T-helper 1 cell treated with Interleukin-12 subunit alpha and Interleukin-12 subunit beta and Interleukin-4 antibody, amounts not matched to agents 30 μg/mL and 1 μg/mL, for 36 hours (primary cell): Measurements from ENCODE around the gene PHLDA3.

Experiments
- H3K27ac Mint-ChIP-seq: one replicate; pipeline ENCODE4 v1.8.0; 2021; ENCODE audit warnings: mild to moderate bottlenecking, mixed read lengths
- H3K27me3 Mint-ChIP-seq: one replicate; pipeline ENCODE4 v1.8.0; 2021; ENCODE audit warnings: low read depth, mixed read lengths
- H3K36me3 Mint-ChIP-seq: one replicate; pipeline ENCODE4 v1.8.0; 2021; ENCODE audit warnings: low read depth, mixed read lengths
- H3K4me1 Mint-ChIP-seq: one replicate; pipeline ENCODE4 v1.8.0; 2021; ENCODE audit warnings: low read depth, mixed read lengths
- H3K4me3 Mint-ChIP-seq: one replicate; pipeline ENCODE4 v1.8.0; 2021; ENCODE audit warnings: mild to moderate bottlenecking, moderate library complexity, mixed read lengths
- H3K9me3 Mint-ChIP-seq: one replicate; pipeline ENCODE4 v1.8.0; 2021; ENCODE audit warnings: mixed read lengths

The PHLDA3 gene

GRCh38 chr1:201424146-201424545 is 44.8 kb downstream of the PHLDA3 start:
- H3K4me1 Mint-ChIP-seq: peaks cover 2% of the 10 kb centered on the region
- H3K27me3 Mint-ChIP-seq: peaks cover 3% of the 10 kb centered on the region
- H3K4me3 Mint-ChIP-seq: no peak overlapping the region
- H3K27ac Mint-ChIP-seq: no peak overlapping the region
- H3K9me3 Mint-ChIP-seq: no peaks in the 10 kb centered on the region
- no peaks in the 10 kb centered on the region for H3K36me3 Mint-ChIP-seq

GRCh38 chr1:201423655-201424054 is 45.3 kb downstream of the PHLDA3 start:
- H3K36me3 Mint-ChIP-seq: no peaks in the 10 kb centered on the region
- H3K27ac Mint-ChIP-seq: no peak overlapping the region
- peaks cover 2% of the 10 kb centered on the region for H3K4me1 Mint-ChIP-seq
- no peaks in the 10 kb centered on the region for H3K27me3 Mint-ChIP-seq
- H3K4me3 Mint-ChIP-seq: no peak overlapping the region
- no peaks in the 10 kb centered on the region for H3K9me3 Mint-ChIP-seq

- no peak overlapping the region for H3K4me3 Mint-ChIP-seq
- H3K9me3 Mint-ChIP-seq: no peaks in the 10 kb centered on the region
- H3K27ac Mint-ChIP-seq: no peak overlapping the region
- no peaks in the 10 kb centered on the region for H3K27me3 Mint-ChIP-seq
- H3K4me1 Mint-ChIP-seq: peaks cover 2% of the 10 kb centered on the region
- no peaks in the 10 kb centered on the region for H3K36me3 Mint-ChIP-seq
Observed at GRCh38 chr1:201422436-201423030, 46.5 kb downstream of the PHLDA3 start.

GRCh38 chr1:201422026-201422425 is 47.0 kb downstream of the PHLDA3 start:
- no peak overlapping the region for H3K27ac Mint-ChIP-seq
- peaks cover under 1% of the 10 kb centered on the region for H3K27me3 Mint-ChIP-seq
- peaks cover 2% of the 10 kb centered on the region for H3K4me1 Mint-ChIP-seq
- H3K36me3 Mint-ChIP-seq: no peaks in the 10 kb centered on the region
- no peak overlapping the region for H3K4me3 Mint-ChIP-seq
- H3K9me3 Mint-ChIP-seq: no peaks in the 10 kb centered on the region

- Mint-ChIP-seq H3K4me1 (peaks cover under 1% of the 10 kb centered on the region), H3K27ac (no peak overlapping the region)
Observed at GRCh38 chr1:201421041-201421440, 47.9 kb downstream of the PHLDA3 start.

GRCh38 chr1:201420608-201421002 is 48.4 kb downstream of the PHLDA3 start:
- Mint-ChIP-seq H3K4me3 (no peak overlapping the region), H3K27ac (no peak overlapping the region), H3K36me3 (no peaks in the 10 kb centered on the region), H3K9me3 (no peaks in the 10 kb centered on the region), H3K4me1 (no peaks in the 10 kb centered on the region), H3K27me3 (peaks cover 3% of the 10 kb centered on the region)

More at GRCh38 chr1:201421041-201421440, 47.9 kb downstream of the PHLDA3 start:
- H3K4me3 Mint-ChIP-seq: no peak overlapping the region
- H3K9me3 Mint-ChIP-seq: no peaks in the 10 kb centered on the region
- H3K27me3 Mint-ChIP-seq: peaks cover 3% of the 10 kb centered on the region
- no peaks in the 10 kb centered on the region for H3K36me3 Mint-ChIP-seq

- Mint-ChIP-seq H3K4me1 (no peaks in the 10 kb centered on the region), H3K27me3 (peaks cover 3% of the 10 kb centered on the region), H3K36me3 (no peaks in the 10 kb centered on the region), H3K4me3 (no peak overlapping the region), H3K9me3 (no peaks in the 10 kb centered on the region), H3K27ac (no peak overlapping the region)
Observed at GRCh38 chr1:201419746-201420607, 49.0 kb downstream of the PHLDA3 start.

- Mint-ChIP-seq H3K27me3 (peaks cover 3% of the 10 kb centered on the region), H3K4me3 (no peak overlapping the region), H3K36me3 (no peaks in the 10 kb centered on the region), H3K27ac (no peak overlapping the region), H3K9me3 (no peaks in the 10 kb centered on the region), H3K4me1 (no peaks in the 10 kb centered on the region)
Observed at GRCh38 chr1:201419256-201419655, 49.7 kb downstream of the PHLDA3 start.

- peaks cover 3% of the 10 kb centered on the region for H3K27me3 Mint-ChIP-seq
Observed at GRCh38 chr1:201418461-201418860, 50.5 kb downstream of the PHLDA3 start.

More at GRCh38 chr1:201418461-201418860, 50.5 kb downstream of the PHLDA3 start:
- Mint-ChIP-seq H3K36me3 (no peaks in the 10 kb centered on the region), H3K4me3 (no peak overlapping the region), H3K9me3 (no peaks in the 10 kb centered on the region), H3K4me1 (no peaks in the 10 kb centered on the region), H3K27ac (no peak overlapping the region)
